ENCODE results near the gene PAX7. TPM values are rescaled to one million over a fixed set of nuclear protein-coding genes. Genes with fewer than 3 reads are reported as not detected.

The PAX7 gene
- total and polyA plus RNA-seq, 2 donors (not counting 1 experiment from before 2014, with no cell fraction given) = not detected

- TF ChIP-seq CTCF (IDR thresholded peaks at IDR 0.05) (no peak), EZH2 (IDR thresholded peaks at IDR 0.05; ENCODE audit: borderline replicate concordance, insufficient read depth, low read depth, low read length, poor library complexity, severe bottlenecking) (no peak)
- CTCF ChIA-PET = no interaction called here
- intact Hi-C loops (cut with micrococcal nuclease) = no loop called here
Measured at GRCh38 chr1:18645747-18646090, 15.1 kb downstream of the PAX7 start.

GRCh38 chr1:18646091-18646785 lies 15.6 kb downstream of the PAX7 start:
- H3K27me3 Mint-ChIP-seq = peaks cover 74% of the 10 kb centered on the region
- Histone ChIP-seq H3K79me2 (ENCODE audit: control insufficient read depth, insufficient read depth, low read length) (no peaks in the 10 kb centered on the region), H3K9me3 (ENCODE audit: control extremely low read depth in 1 of 3, control insufficient read depth in 2 of 3, insufficient read depth in 1 of 3, low read length in 2 of 3) (peaks cover 0 to 3% (median 0%) of the 10 kb centered on the region in 3 donors), H3K4me1 (ENCODE audit: control insufficient read depth in 2 of 2, insufficient read depth in 2 of 2, low read length in 2 of 2) (no peaks in the 10 kb centered on the region), H3K27ac (ENCODE audit: low read length in 2 of 2) (no peak overlapping the region), H4K20me1 (ENCODE audit: control insufficient read depth, insufficient read depth, low read length, poor library complexity, severe bottlenecking) (no peaks in the 10 kb centered on the region), H3K4me2 (replicated peaks; ENCODE audit: low read depth, low read length, poor library complexity, severe bottlenecking) (no peak overlapping the region), H3K27me3 (replicated peaks in 1 of 4; ENCODE audit: control extremely low read depth in 1 of 4, control insufficient read depth in 3 of 4, insufficient read depth in 4 of 4, low read length in 3 of 4) (peaks cover 0 to 76% (median 35%) of the 10 kb centered on the region in 4 experiments), H3K36me3 (replicated peaks in 1 of 2; ENCODE audit: control extremely low read depth in 1 of 2, control insufficient read depth in 1 of 2, extremely low read depth in 1 of 2, insufficient read depth in 2 of 2, low read length in 1 of 2) (no peaks in the 10 kb centered on the region), H3K9ac (ENCODE audit: low read length) (no peak overlapping the region), H2AFZ (ENCODE audit: insufficient read depth, low read depth, low read length, poor library complexity, severe bottlenecking) (no peak overlapping the region), H3K4me3 (ENCODE audit: control extremely low read depth in 1 of 5, extremely low read depth in 1 of 5, insufficient read depth in 1 of 5, low read depth in 2 of 5, low read length in 4 of 5) (no peak overlapping the region)
- POLR2A ChIA-PET = no interaction called here
- no peak for DNase-seq
- H3K9me3 Mint-ChIP-seq (ENCODE audit: insufficient read depth) = no peaks in the 10 kb centered on the region
- TF ChIP-seq CTCF (IDR thresholded peaks at IDR 0.05) (no peak), EZH2 (IDR thresholded peaks at IDR 0.05; ENCODE audit: borderline replicate concordance, insufficient read depth, low read depth, low read length, poor library complexity, severe bottlenecking) (no peak)
- no peak for ATAC-seq (ENCODE audit: low read depth)
- no peak overlapping the region for H3K4me3 Mint-ChIP-seq
- intact Hi-C loops (cut with micrococcal nuclease) = no loop called here
- CTCF ChIA-PET = no interaction called here
- 4% methylated on average over 31 of the region's 35 CpGs for WGBS (ENCODE audit: insufficient coverage)
- H3K4me1 Mint-ChIP-seq = no peaks in the 10 kb centered on the region
- no peak overlapping the region for H3K27ac Mint-ChIP-seq

More at GRCh38 chr1:18645747-18646090, 15.1 kb downstream of the PAX7 start:
- H3K27me3 Mint-ChIP-seq = peaks cover 74% of the 10 kb centered on the region
- H3K4me3 Mint-ChIP-seq = no peak overlapping the region
- DNase-seq (no peak), ATAC-seq (ENCODE audit: low read depth) (no peak)
- H3K27ac Mint-ChIP-seq = no peak overlapping the region
- WGBS (ENCODE audit: insufficient coverage) = 5% methylated on average over 2 of the region's 10 CpGs
- no peak overlapping the region for H2AFZ ChIP-seq (ENCODE audit: insufficient read depth, low read depth, low read length, poor library complexity, severe bottlenecking)
- H3K9me3 ChIP-seq (ENCODE audit: control extremely low read depth in 1 of 3, control insufficient read depth in 2 of 3, insufficient read depth in 1 of 3, low read length in 2 of 3) = peaks cover 0 to 3% (median 0%) of the 10 kb centered on the region in 3 donors
- no peaks in the 10 kb centered on the region for H3K79me2 ChIP-seq (ENCODE audit: control insufficient read depth, insufficient read depth, low read length)
- no peak overlapping the region for H3K4me2 ChIP-seq (replicated peaks; ENCODE audit: low read depth, low read length, poor library complexity, severe bottlenecking)
- no peaks in the 10 kb centered on the region for H3K4me1 ChIP-seq (ENCODE audit: control insufficient read depth in 2 of 2, insufficient read depth in 2 of 2, low read length in 2 of 2)
- no peaks in the 10 kb centered on the region for H4K20me1 ChIP-seq (ENCODE audit: control insufficient read depth, insufficient read depth, low read length, poor library complexity, severe bottlenecking)
- no peak overlapping the region for H3K4me3 ChIP-seq (ENCODE audit: control extremely low read depth in 1 of 5, extremely low read depth in 1 of 5, insufficient read depth in 1 of 5, low read depth in 2 of 5, low read length in 4 of 5)
- H3K27me3 ChIP-seq (replicated peaks in 1 of 4; ENCODE audit: control extremely low read depth in 1 of 4, control insufficient read depth in 3 of 4, insufficient read depth in 4 of 4, low read length in 3 of 4) = peaks cover 0 to 77% (median 37%) of the 10 kb centered on the region in 4 experiments
- no peaks in the 10 kb centered on the region for H3K36me3 ChIP-seq (replicated peaks in 1 of 2; ENCODE audit: control extremely low read depth in 1 of 2, control insufficient read depth in 1 of 2, extremely low read depth in 1 of 2, insufficient read depth in 2 of 2, low read length in 1 of 2)
- H3K9ac ChIP-seq (ENCODE audit: low read length) = no peak overlapping the region
- no peaks in the 10 kb centered on the region for H3K4me1 Mint-ChIP-seq
- POLR2A ChIA-PET = no interaction called here
- no peaks in the 10 kb centered on the region for H3K9me3 Mint-ChIP-seq (ENCODE audit: insufficient read depth)
- no peak overlapping the region for H3K27ac ChIP-seq (ENCODE audit: low read length in 2 of 2)

Data from B cell (primary cell).